Neuronal stem cell (in vitro differentiated cells): Measurements from ENCODE around the gene RAD23B.

Source experiments
- DNase-seq: peaks from one replicate; pipeline ENCODE4 v3.0.0-alpha.2; 2013; ENCODE audit warnings: low spot score
- H2AFZ ChIP-seq: one replicate; pipeline ENCODE4 v1.6.1; 2013; ENCODE audit warnings: mild to moderate bottlenecking, low read length, inconsistent platforms
- H2AK5ac ChIP-seq: 2 replicates; pipeline ENCODE4 v1.6.1; 2013; ENCODE audit warnings: low read depth, mild to moderate bottlenecking, inconsistent platforms, low read length, moderate library complexity, mixed read lengths
- H2BK120ac ChIP-seq: 2 replicates; pipeline ENCODE4 v1.6.1; 2013; ENCODE audit warnings: low read depth, mild to moderate bottlenecking, inconsistent platforms, low read length, moderate library complexity, mixed read lengths
- H2BK12ac ChIP-seq: one replicate; pipeline ENCODE4 v1.6.1; 2013; ENCODE audit warnings: low read length, inconsistent platforms
- H2BK15ac ChIP-seq: 2 replicates; pipeline ENCODE4 v1.6.1; 2013; ENCODE audit warnings: mild to moderate bottlenecking, low read length, inconsistent platforms, mixed read lengths
- H2BK5ac ChIP-seq: one replicate; pipeline ENCODE4 v1.6.1; 2013; ENCODE audit warnings: inconsistent platforms, mild to moderate bottlenecking, low read length, moderate library complexity
- H3K14ac ChIP-seq: one replicate; pipeline ENCODE4 v1.6.1; 2013; ENCODE audit warnings: low read length, inconsistent platforms
- H3K18ac ChIP-seq: 2 replicates; pipeline ENCODE4 v1.6.1; 2013; ENCODE audit warnings: low read length, inconsistent platforms
- H3K23ac ChIP-seq: 2 replicates; pipeline ENCODE4 v1.6.1; 2013; ENCODE audit warnings: low read depth, mild to moderate bottlenecking, mixed read lengths, low read length, inconsistent platforms; ENCODE audit not compliant: poor library complexity
- H3K27ac ChIP-seq: replicated peaks from 3 replicates; pipeline ENCODE4 v1.5.1; 2013; ENCODE audit warnings: low read length, inconsistent platforms
- H3K27me3 ChIP-seq, 3 experiments: 2 replicates each; pipeline ENCODE4 v1.6.1; 2013; ENCODE audit warnings: low read length in 3 of 3, mild to moderate bottlenecking in 2 of 3, inconsistent platforms in 1 of 3, low read depth in 1 of 3, mixed read lengths in 1 of 3, moderate library complexity in 1 of 3; ENCODE audit not compliant: control insufficient read depth in 3 of 3, insufficient read depth in 3 of 3
- H3K36me3 ChIP-seq, 2 donors: replicated peaks in 1 of 2; 2 replicates each; pipeline ENCODE4 v1.6.1; 2013; ENCODE audit warnings: low read length in 2 of 2; ENCODE audit not compliant: control insufficient read depth in 2 of 2, insufficient read depth in 2 of 2
- H3K4ac ChIP-seq: 2 replicates; pipeline ENCODE4 v1.6.1; 2013; ENCODE audit warnings: inconsistent platforms, mild to moderate bottlenecking, low read length, moderate library complexity
- H3K4me1 ChIP-seq, 2 donors: 1 replicate in 1 of 2; 2 replicates in 1 of 2; pipeline ENCODE4 v1.6.1; 2013; ENCODE audit warnings: low read length in 2 of 2, low read depth in 1 of 2; ENCODE audit not compliant: control insufficient read depth in 2 of 2, insufficient read depth in 1 of 2
- H3K4me2 ChIP-seq: one replicate; pipeline ENCODE4 v1.6.1; 2013; ENCODE audit warnings: mild to moderate bottlenecking, low read length, inconsistent platforms; ENCODE audit not compliant: insufficient read depth, poor library complexity, severe bottlenecking
- H3K4me3 ChIP-seq, 2 donors: 2 replicates each; pipeline ENCODE4 v1.5.1; 2013; ENCODE audit warnings: low read length in 2 of 2, mild to moderate bottlenecking in 2 of 2, inconsistent platforms in 1 of 2, moderate library complexity in 1 of 2
- H3K79me1 ChIP-seq: one replicate; pipeline ENCODE4 v1.6.1; 2013; ENCODE audit warnings: low read depth, mild to moderate bottlenecking, inconsistent platforms, low read length, moderate library complexity
- H3K9ac ChIP-seq: one replicate; pipeline ENCODE4 v1.6.1; 2013; ENCODE audit warnings: mild to moderate bottlenecking, low read depth, low read length, inconsistent platforms; ENCODE audit not compliant: poor library complexity
- H3K9me3 ChIP-seq, 2 donors: replicated peaks in 1 of 2; 2 replicates each; pipeline versions ENCODE3 to v1.6.1; 2013; ENCODE audit warnings: low read length in 2 of 2, mild to moderate bottlenecking in 2 of 2, inconsistent platforms in 1 of 2, low read depth in 1 of 2, mixed read lengths in 1 of 2, moderate library complexity in 1 of 2; ENCODE audit not compliant: control insufficient read depth in 2 of 2, insufficient read depth in 1 of 2
- H4K8ac ChIP-seq: one replicate; pipeline ENCODE4 v1.6.1; 2013; ENCODE audit warnings: low read depth, mild to moderate bottlenecking, inconsistent platforms, low read length, moderate library complexity
- H4K91ac ChIP-seq: one replicate; pipeline ENCODE4 v1.6.1; 2013; ENCODE audit warnings: low read length, low read depth, mild to moderate bottlenecking, inconsistent platforms; ENCODE audit not compliant: poor library complexity
- WGBS, 2 donors: extraction: QIAGEN DNeasy Blood & Tissue Kit; methylation state at CpG; one replicate each; pipeline ENCODE4 v1.1.7; 2013; ENCODE audit warnings: missing lambda C conversion rate in 2 of 2, mixed read lengths in 1 of 2; ENCODE audit not compliant: insufficient read length in 2 of 2, insufficient replicate concordance in 1 of 2; ENCODE audit errors: extremely low coverage in 2 of 2; 5-methylcytosine and 5-hydroxymethylcytosine counted together

The RAD23B gene

GRCh38 chr9:107314763-107315162, 31.7 kb downstream of the RAD23B start:
- H3K4me1 ChIP-seq, result peaks cover 0 to 20% of the 10 kb centered on the region in 2 donors
- WGBS, 2 donors, result no CpG with 5 or more reads among the region's 1 CpG

GRCh38 chr9:107316795-107317661, 33.9 kb downstream of the RAD23B start:
- H3K9ac ChIP-seq, result no peak overlapping the region
- peaks cover 0 to 98% of the 10 kb centered on the region in 2 donors for H3K36me3 ChIP-seq
- no peak overlapping the region for H4K8ac ChIP-seq
- no peak overlapping the region for H3K4ac ChIP-seq
- H2AFZ ChIP-seq, result no peak overlapping the region
- H3K23ac ChIP-seq, result no peak overlapping the region
- WGBS, 2 donors, result no CpG with 5 or more reads among the region's 5 CpGs
- H3K9me3 ChIP-seq, result peaks cover 0 to 9% of the 10 kb centered on the region in 2 donors
- no peak overlapping the region for H4K91ac ChIP-seq
- H3K14ac ChIP-seq, result no peak overlapping the region
- peaks cover 2 to 20% of the 10 kb centered on the region in 2 donors for H3K4me1 ChIP-seq
- no peak overlapping the region for H2BK5ac ChIP-seq
- H2BK120ac ChIP-seq, result no peak overlapping the region
- peak overlapping the region; percentile 87 for H3K27ac ChIP-seq
- no peak overlapping the region for H2BK15ac ChIP-seq
- no peak overlapping the region for H3K4me3 ChIP-seq
- DNase-seq, result peak; percentile 49
- peak overlapping the region; percentile 11 for H3K18ac ChIP-seq
- H3K4me2 ChIP-seq, result peak overlapping the region; percentile 43
- no peaks in the 10 kb centered on the region for H3K79me1 ChIP-seq
- H3K27me3 ChIP-seq, result no peaks in the 10 kb centered on the region
- no peak overlapping the region for H2BK12ac ChIP-seq
- H2AK5ac ChIP-seq, result no peak overlapping the region

More at GRCh38 chr9:107314763-107315162, 31.7 kb downstream of the RAD23B start:
- Histone ChIP-seq H3K9me3 (peaks cover 0 to 9% of the 10 kb centered on the region in 2 donors), H2AK5ac (no peak overlapping the region), H2BK5ac (no peak overlapping the region), H2BK15ac (no peak overlapping the region), H3K23ac (no peak overlapping the region), H4K91ac (no peak overlapping the region), H3K9ac (no peak overlapping the region), H3K4me2 (no peak overlapping the region), H3K27me3 (no peaks in the 10 kb centered on the region), H3K79me1 (no peaks in the 10 kb centered on the region), H3K27ac (no peak overlapping the region), H2BK120ac (no peak overlapping the region), H3K14ac (no peak overlapping the region), H3K18ac (no peak overlapping the region), H3K4me3 (no peak overlapping the region), H3K4ac (no peak overlapping the region), H2BK12ac (no peak overlapping the region), H3K36me3 (peaks cover 0 to 98% of the 10 kb centered on the region in 2 donors), H2AFZ (no peak overlapping the region), H4K8ac (no peak overlapping the region)
- DNase-seq, result no peak

DNA sequence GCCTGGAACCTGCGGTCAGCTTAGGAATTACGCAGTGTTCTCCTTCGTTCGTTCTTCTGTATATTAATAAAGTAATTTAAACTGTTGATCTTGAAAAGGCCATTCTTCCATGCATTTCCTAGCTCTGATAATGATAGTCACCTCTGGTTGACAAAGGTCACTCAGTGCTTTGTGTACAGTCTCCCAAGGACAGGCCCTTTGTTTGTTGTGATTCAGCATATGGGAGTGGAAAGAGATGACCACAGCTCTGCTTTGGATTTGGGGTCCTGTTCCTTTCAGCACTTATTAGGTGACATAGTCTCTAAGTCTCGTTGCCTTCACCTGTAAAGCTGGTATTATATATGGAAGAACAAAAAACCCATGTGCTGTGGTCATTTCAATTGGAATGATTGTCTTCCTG, 39.6 kb downstream of the RAD23B start:
- no peak overlapping the region for H2BK12ac ChIP-seq
- no CpG with 5 or more reads among the region's 5 CpGs for WGBS, 2 donors
- no peak overlapping the region for H3K14ac ChIP-seq
- no peak overlapping the region for H3K27ac ChIP-seq
- no peak overlapping the region for H3K4ac ChIP-seq
- H3K23ac ChIP-seq, result no peak overlapping the region
- no peak for DNase-seq
- no peak overlapping the region for H3K4me3 ChIP-seq
- H3K27me3 ChIP-seq, result no peaks in the 10 kb centered on the region
- H4K8ac ChIP-seq, result no peak overlapping the region
- no peak overlapping the region for H2AK5ac ChIP-seq
- H3K9ac ChIP-seq, result no peak overlapping the region
- peaks cover 7 to 10% of the 10 kb centered on the region in 2 donors for H3K4me1 ChIP-seq
- H3K36me3 ChIP-seq, result peaks cover 5 to 96% of the 10 kb centered on the region in 2 donors
- peaks cover 2% of the 10 kb centered on the region for H3K79me1 ChIP-seq
- H4K91ac ChIP-seq, result no peak overlapping the region
- H3K4me2 ChIP-seq, result no peak overlapping the region
- H3K9me3 ChIP-seq, result peaks cover 0 to 31% of the 10 kb centered on the region in 2 donors
- no peak overlapping the region for H2BK120ac ChIP-seq
- no peak overlapping the region for H2BK5ac ChIP-seq
- no peak overlapping the region for H2AFZ ChIP-seq
- H2BK15ac ChIP-seq, result no peak overlapping the region
- no peak overlapping the region for H3K18ac ChIP-seq

- Histone ChIP-seq H3K79me1 (peaks cover 2% of the 10 kb centered on the region), H4K91ac (no peak overlapping the region), H3K36me3 (peaks cover 10 to 96% of the 10 kb centered on the region in 2 donors), H2BK120ac (no peak overlapping the region), H2BK15ac (no peak overlapping the region), H3K27ac (no peak overlapping the region), H2BK5ac (no peak overlapping the region), H3K23ac (no peak overlapping the region), H3K4me2 (no peak overlapping the region), H3K4me1 (peaks cover 4 to 7% of the 10 kb centered on the region in 2 donors), H3K9me3 (peaks cover 0 to 31% of the 10 kb centered on the region in 2 donors), H3K18ac (no peak overlapping the region), H3K9ac (no peak overlapping the region), H3K4ac (no peak overlapping the region), H3K14ac (no peak overlapping the region), H2BK12ac (no peak overlapping the region), H4K8ac (no peak overlapping the region), H3K4me3 (no peak overlapping the region), H3K27me3 (no peaks in the 10 kb centered on the region), H2AFZ (no peak overlapping the region), H2AK5ac (no peak overlapping the region)
- WGBS, 2 donors, result no CpG with 5 or more reads among the region's 4 CpGs
- DNase-seq, result no peak
These were observed 40.9 kb downstream of the RAD23B start for GRCh38 chr9:107323836-107324585.
